WTC11 (cell line): ENCODE measurements around the gene TMEM59. TPM values are rescaled to one million over a fixed set of nuclear protein-coding genes. Genes with fewer than 3 reads are reported as not detected.

Experiments used
- ATAC-seq: fragments of 200-7000 bp; cut with Tn5 transposase; 2 replicates; pipeline ENCODE4 v1.10.0; 2021; ENCODE audit warnings: mild to moderate bottlenecking, moderate library complexity
- CTCF ChIA-PET: fragments of 300-600 bp; sonication (Branson Sonifier 250); formaldehyde crosslinking; loops from one replicate; lab custom pipeline; 2021; ENCODE audit warnings: antibody characterized with exemption; lab: Charles Lee
- POLR2A ChIA-PET: fragments of 350-600 bp; sonication (Branson Sonifier 250); formaldehyde crosslinking; loops from one replicate; lab custom pipeline; 2021; ENCODE audit warnings: antibody characterized with exemption; lab: Charles Lee
- DNase-seq: peaks from one replicate; pipeline ENCODE4 v3.0.0; 2021; ENCODE audit warnings: low spot score
- H3K27ac Mint-ChIP-seq: 2 replicates; pipeline ENCODE4 v1.8.0; 2021; ENCODE audit warnings: mixed read lengths
- H3K27me3 Mint-ChIP-seq: 2 replicates; pipeline ENCODE4 v1.8.0; 2021; ENCODE audit warnings: low read depth, mild to moderate bottlenecking, moderate library complexity, mixed read lengths
- H3K36me3 Mint-ChIP-seq: 2 replicates; pipeline ENCODE4 v1.8.0; 2021; ENCODE audit warnings: mixed read lengths
- H3K4me1 Mint-ChIP-seq: 2 replicates; pipeline ENCODE4 v1.8.0; 2022; ENCODE audit warnings: mixed read lengths
- H3K4me3 Mint-ChIP-seq: 2 replicates; pipeline ENCODE4 v1.8.0; 2021; ENCODE audit warnings: mild to moderate bottlenecking, moderate library complexity, mixed read lengths
- H3K9me3 Mint-ChIP-seq: 2 replicates; pipeline ENCODE4 v1.8.0; 2021; ENCODE audit warnings: mixed read lengths
- ESRRA ChIP-seq: sonication (generic); formaldehyde crosslinking; IDR thresholded peaks from 2 replicates; pipeline ENCODE4 v1.8.1; 2022; ENCODE audit warnings: mild to moderate bottlenecking, missing genetic modification reagents, borderline replicate concordance
- FOXK1 ChIP-seq: sonication (generic); formaldehyde crosslinking; IDR thresholded peaks from 2 replicates; pipeline ENCODE4 v1.8.0; 2022; ENCODE audit warnings: mild to moderate bottlenecking, moderate library complexity, missing genetic modification reagents
- GRHL2 ChIP-seq: fragments of 250-450 bp; sonication (Bioruptor Pico); IDR thresholded peaks from 2 replicates; pipeline ENCODE4 v1.8.0; 2022; ENCODE audit warnings: mild to moderate bottlenecking, moderate library complexity; ENCODE audit not compliant: insufficient replicate concordance, severe bottlenecking
- MYBL2 ChIP-seq: sonication (generic); formaldehyde crosslinking; IDR thresholded peaks from 2 replicates; pipeline ENCODE4 v1.8.1; 2023; ENCODE audit warnings: mild to moderate bottlenecking, moderate library complexity, missing genetic modification reagents
- NR3C1 ChIP-seq: sonication (generic); formaldehyde crosslinking; conservative IDR thresholded peaks from 2 replicates; pipeline ENCODE4 v1.8.1; 2023; ENCODE audit warnings: low read depth, mild to moderate bottlenecking, missing genetic modification reagents
- SP1 ChIP-seq: sonication (generic); formaldehyde crosslinking; conservative IDR thresholded peaks from 2 replicates; pipeline ENCODE4 v1.8.1; 2022; ENCODE audit warnings: missing genetic modification reagents
- ZNF138 ChIP-seq: sonication (generic); formaldehyde crosslinking; conservative IDR thresholded peaks from 2 replicates; pipeline ENCODE4 v1.8.1; 2022; ENCODE audit warnings: mild to moderate bottlenecking, moderate library complexity, missing genetic modification reagents
- ZNF281 ChIP-seq: sonication (generic); formaldehyde crosslinking; IDR thresholded peaks from 2 replicates; pipeline ENCODE4 v1.8.0; 2023; ENCODE audit warnings: mild to moderate bottlenecking, missing genetic modification reagents
- ZNF423 ChIP-seq: fragments of 250-450 bp; sonication (Bioruptor Pico); IDR thresholded peaks from 2 replicates; pipeline ENCODE4 v2.1.2; 2022; ENCODE audit warnings: mild to moderate bottlenecking, moderate library complexity
- ZNF512 ChIP-seq: sonication (generic); formaldehyde crosslinking; IDR thresholded peaks from 2 replicates; pipeline ENCODE4 v1.8.1; 2022; ENCODE audit warnings: missing genetic modification reagents, borderline replicate concordance
- total RNA-seq: library from RNA; stranded (reverse); gene quantifications from 3 replicates; pipeline ENCODE4 v1.2.3, GENCODE V29; 2021
- TF ChIP-seq, protein P1 (sequence below): fragments of 250-450 bp; sonication (Bioruptor Pico); IDR thresholded peaks from 2 replicates; pipeline ENCODE4 v1.9.0; 2021; ENCODE audit warnings: mild to moderate bottlenecking, borderline replicate concordance
- TF ChIP-seq, protein P2 (sequence below): sonication (generic); formaldehyde crosslinking; IDR thresholded peaks from 2 replicates; pipeline ENCODE4 v1.8.0; 2022; ENCODE audit warnings: mild to moderate bottlenecking, missing genetic modification reagents
- TF ChIP-seq, protein P3 (sequence below): sonication (generic); formaldehyde crosslinking; conservative IDR thresholded peaks from 2 replicates; pipeline ENCODE4 v1.8.1; 2023; ENCODE audit warnings: mild to moderate bottlenecking, low read depth, missing genetic modification reagents, moderate library complexity

Gene TMEM59
- total RNA-seq, 1 experiment from 2014 or later, result 122 TPM

DNA sequence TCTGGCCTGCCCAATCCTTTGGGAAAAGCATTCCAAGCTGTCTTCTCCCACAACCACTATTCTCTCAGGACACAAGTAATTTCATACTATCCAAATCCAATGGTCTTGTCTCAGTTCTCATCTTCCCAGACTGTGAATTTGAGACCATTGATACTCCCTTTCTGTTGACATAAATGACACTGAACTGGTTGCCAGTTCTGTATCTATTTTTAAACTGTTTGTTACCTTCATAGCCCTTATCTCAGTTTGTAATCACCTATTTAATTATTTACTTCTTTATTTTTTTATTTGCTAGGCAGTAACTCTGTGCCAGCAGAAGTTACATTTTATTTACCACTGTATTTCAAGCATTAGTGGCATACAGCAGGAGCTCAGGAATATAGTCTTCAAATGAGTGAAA lies 24.4 kb upstream of the TMEM59 start:
- DNase-seq (no peak), ATAC-seq (no peak)
- TF ChIP-seq ZNF281 (CRISPR knock-in tag) (no peak), NR3C1 (CRISPR knock-in tag) (no peak), GRHL2 (CRISPR knock-in tag) (no peak), ESRRA (CRISPR knock-in tag) (no peak), FOXK1 (CRISPR knock-in tag) (no peak), ZNF138 (CRISPR knock-in tag) (no peak), SP1 (no peak), ZNF512 (no peak), ZNF423 (CRISPR knock-in tag) (no peak), MYBL2 (CRISPR knock-in tag) (no peak)
- TF ChIP-seq, protein P1, sequence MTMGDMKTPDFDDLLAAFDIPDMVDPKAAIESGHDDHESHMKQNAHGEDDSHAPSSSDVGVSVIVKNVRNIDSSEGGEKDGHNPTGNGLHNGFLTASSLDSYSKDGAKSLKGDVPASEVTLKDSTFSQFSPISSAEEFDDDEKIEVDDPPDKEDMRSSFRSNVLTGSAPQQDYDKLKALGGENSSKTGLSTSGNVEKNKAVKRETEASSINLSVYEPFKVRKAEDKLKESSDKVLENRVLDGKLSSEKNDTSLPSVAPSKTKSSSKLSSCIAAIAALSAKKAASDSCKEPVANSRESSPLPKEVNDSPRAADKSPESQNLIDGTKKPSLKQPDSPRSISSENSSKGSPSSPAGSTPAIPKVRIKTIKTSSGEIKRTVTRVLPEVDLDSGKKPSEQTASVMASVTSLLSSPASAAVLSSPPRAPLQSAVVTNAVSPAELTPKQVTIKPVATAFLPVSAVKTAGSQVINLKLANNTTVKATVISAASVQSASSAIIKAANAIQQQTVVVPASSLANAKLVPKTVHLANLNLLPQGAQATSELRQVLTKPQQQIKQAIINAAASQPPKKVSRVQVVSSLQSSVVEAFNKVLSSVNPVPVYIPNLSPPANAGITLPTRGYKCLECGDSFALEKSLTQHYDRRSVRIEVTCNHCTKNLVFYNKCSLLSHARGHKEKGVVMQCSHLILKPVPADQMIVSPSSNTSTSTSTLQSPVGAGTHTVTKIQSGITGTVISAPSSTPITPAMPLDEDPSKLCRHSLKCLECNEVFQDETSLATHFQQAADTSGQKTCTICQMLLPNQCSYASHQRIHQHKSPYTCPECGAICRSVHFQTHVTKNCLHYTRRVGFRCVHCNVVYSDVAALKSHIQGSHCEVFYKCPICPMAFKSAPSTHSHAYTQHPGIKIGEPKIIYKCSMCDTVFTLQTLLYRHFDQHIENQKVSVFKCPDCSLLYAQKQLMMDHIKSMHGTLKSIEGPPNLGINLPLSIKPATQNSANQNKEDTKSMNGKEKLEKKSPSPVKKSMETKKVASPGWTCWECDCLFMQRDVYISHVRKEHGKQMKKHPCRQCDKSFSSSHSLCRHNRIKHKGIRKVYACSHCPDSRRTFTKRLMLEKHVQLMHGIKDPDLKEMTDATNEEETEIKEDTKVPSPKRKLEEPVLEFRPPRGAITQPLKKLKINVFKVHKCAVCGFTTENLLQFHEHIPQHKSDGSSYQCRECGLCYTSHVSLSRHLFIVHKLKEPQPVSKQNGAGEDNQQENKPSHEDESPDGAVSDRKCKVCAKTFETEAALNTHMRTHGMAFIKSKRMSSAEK (CRISPR knock-in tag), result no peak
- TF ChIP-seq, protein P2, sequence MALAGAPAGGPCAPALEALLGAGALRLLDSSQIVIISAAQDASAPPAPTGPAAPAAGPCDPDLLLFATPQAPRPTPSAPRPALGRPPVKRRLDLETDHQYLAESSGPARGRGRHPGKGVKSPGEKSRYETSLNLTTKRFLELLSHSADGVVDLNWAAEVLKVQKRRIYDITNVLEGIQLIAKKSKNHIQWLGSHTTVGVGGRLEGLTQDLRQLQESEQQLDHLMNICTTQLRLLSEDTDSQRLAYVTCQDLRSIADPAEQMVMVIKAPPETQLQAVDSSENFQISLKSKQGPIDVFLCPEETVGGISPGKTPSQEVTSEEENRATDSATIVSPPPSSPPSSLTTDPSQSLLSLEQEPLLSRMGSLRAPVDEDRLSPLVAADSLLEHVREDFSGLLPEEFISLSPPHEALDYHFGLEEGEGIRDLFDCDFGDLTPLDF, result no peak
- TF ChIP-seq, protein P3, sequence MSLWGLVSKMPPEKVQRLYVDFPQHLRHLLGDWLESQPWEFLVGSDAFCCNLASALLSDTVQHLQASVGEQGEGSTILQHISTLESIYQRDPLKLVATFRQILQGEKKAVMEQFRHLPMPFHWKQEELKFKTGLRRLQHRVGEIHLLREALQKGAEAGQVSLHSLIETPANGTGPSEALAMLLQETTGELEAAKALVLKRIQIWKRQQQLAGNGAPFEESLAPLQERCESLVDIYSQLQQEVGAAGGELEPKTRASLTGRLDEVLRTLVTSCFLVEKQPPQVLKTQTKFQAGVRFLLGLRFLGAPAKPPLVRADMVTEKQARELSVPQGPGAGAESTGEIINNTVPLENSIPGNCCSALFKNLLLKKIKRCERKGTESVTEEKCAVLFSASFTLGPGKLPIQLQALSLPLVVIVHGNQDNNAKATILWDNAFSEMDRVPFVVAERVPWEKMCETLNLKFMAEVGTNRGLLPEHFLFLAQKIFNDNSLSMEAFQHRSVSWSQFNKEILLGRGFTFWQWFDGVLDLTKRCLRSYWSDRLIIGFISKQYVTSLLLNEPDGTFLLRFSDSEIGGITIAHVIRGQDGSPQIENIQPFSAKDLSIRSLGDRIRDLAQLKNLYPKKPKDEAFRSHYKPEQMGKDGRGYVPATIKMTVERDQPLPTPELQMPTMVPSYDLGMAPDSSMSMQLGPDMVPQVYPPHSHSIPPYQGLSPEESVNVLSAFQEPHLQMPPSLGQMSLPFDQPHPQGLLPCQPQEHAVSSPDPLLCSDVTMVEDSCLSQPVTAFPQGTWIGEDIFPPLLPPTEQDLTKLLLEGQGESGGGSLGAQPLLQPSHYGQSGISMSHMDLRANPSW (CRISPR knock-in tag), result no peak
- no peaks in the 10 kb centered on the region; the same call in 1 of the 2 replicates for H3K27me3 Mint-ChIP-seq
- ChIA-PET POLR2A (no interaction called here), CTCF (interaction anchor here (1.9 kb wide), 1 partner anchor 85 kb away, joined by 6 read pairs; no protein-coding TSS in a partner anchor)
- no peaks in the 10 kb centered on the region for H3K9me3 Mint-ChIP-seq
- no peaks in the 10 kb centered on the region for H3K36me3 Mint-ChIP-seq
- peaks cover 4% of the 10 kb centered on the region for H3K4me1 Mint-ChIP-seq
- no peak overlapping the region for H3K4me3 Mint-ChIP-seq
- H3K27ac Mint-ChIP-seq, result no peak overlapping the region
